Measurements from ENCODE around the gene FUT7. TPM values are rescaled to one million over a fixed set of nuclear protein-coding genes. Genes with fewer than 3 reads are reported as not detected.
A peak's percentile ranks its signal among the peaks of the same experiment; 100 is the strongest.
"Not testable (repeated sequence)": the region's sequence is repeated elsewhere in the genome, so short reads cannot be mapped to it uniquely, and the experiment has no call there.

FUT7 gene
- total RNA-seq, 1 experiment from 2014 or later, result not detected

DNA sequence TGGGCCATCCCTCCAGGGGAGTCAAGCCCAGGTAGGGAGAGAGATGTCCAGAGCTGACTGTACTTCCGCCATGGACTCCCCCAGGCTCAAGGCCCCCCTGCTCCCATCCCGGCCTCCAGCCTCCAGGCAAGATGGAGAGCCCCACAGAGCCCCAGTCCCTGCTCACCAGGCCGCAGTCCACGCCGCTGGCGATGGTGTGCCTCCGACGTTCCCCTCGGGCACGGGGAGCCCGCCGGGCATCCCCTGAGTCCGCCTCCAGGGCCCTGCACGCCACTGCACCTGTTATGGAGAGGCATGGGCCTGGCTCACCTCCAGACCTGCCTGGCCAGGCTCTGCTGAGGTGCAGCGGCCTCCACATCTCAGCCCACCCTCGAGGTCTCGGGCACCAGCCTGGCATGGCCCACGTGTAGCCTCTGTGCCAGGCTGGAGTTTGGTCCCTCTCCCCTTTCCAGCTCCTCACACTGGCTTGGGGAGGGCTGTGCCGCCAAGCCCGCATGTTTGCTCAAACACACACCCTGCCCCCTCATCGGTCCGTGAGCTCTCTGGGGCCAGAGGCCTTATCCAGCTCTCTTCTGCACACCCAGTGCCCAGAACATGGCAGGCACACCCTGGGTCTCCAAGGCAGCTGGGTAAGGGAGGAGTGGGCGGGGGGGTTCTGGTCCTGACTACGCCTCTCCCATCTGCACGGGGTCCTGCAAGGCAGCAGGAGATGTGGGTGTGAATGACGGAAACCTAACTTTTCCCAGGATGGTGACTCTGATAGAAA, 34.4 kb upstream of the FUT7 start:
- DNase-seq (ENCODE audit: low spot score), result no peak

GRCh38 chr9:137065336-137065967, 33.6 kb upstream of the FUT7 start:
- no peak for DNase-seq (ENCODE audit: low spot score)

DNA sequence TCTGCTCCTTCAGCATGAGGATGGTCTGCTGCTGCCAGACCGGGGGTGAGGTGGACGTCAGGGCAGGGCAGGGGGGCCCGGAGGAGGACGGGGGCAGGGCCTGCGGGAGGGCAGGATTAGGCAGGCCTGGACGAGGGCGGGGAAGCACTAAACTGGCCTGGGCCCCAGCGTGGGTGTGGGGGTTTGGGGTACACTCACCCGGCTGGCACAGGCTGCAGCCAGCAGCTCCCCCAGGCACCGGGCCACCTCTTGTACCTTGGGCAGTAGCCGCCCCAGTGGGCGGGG, 32.9 kb upstream of the FUT7 start:
- no peak for DNase-seq (ENCODE audit: low spot score)

DNA sequence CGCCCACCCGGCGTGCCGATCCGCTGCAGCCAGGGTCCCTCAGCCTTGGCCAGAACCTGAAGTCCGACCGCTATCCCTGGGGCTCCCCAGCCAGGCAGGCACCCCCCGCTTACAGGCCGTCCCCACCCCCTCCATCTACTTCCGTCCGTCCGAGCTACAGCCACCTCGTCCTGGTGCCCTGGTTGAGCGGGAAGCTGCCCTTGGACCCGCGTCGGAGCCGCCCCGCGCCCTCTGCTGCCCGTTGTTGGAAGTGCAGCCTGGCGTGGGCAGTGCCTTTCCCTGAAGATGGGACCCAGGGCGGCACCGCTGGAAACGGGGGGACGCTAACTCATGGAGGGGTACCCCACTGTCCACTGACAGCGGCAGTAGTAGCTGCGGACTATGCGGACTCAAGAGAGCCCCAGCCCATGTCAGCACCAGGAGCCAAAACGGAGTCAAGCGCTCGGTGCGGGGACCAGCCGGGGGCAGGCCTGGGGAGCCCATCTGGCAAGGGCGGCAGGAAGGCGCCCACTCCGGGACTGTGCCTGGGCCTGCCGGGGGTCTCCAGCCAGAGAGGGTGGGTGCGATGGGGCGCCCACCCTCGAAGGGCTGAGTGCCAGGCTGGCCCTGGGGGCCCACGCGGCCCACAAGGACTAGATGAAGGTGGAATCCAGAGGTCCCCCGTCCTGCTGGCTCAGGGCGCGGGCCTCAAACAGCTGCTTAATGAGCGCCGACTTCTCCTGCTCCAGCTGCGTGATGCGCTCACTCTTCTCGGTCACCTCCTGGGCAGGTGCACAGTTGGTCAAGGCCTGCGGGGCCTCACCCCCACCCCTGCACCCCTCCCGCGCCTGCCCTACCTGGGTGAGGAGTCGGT, 32.4 kb upstream of the FUT7 start:
- peak; percentile 43 for DNase-seq (ENCODE audit: low spot score)

- no peak for DNase-seq (ENCODE audit: low spot score)
Measured at GRCh38 chr9:137063311-137064026, 31.6 kb upstream of the FUT7 start.

GRCh38 chr9:137062798-137063197, 30.9 kb upstream of the FUT7 start:
- not testable (repeated sequence) for DNase-seq (ENCODE audit: low spot score)

- no peak for DNase-seq (ENCODE audit: low spot score)
Measured at GRCh38 chr9:137062384-137062783, 30.5 kb upstream of the FUT7 start.

DNA sequence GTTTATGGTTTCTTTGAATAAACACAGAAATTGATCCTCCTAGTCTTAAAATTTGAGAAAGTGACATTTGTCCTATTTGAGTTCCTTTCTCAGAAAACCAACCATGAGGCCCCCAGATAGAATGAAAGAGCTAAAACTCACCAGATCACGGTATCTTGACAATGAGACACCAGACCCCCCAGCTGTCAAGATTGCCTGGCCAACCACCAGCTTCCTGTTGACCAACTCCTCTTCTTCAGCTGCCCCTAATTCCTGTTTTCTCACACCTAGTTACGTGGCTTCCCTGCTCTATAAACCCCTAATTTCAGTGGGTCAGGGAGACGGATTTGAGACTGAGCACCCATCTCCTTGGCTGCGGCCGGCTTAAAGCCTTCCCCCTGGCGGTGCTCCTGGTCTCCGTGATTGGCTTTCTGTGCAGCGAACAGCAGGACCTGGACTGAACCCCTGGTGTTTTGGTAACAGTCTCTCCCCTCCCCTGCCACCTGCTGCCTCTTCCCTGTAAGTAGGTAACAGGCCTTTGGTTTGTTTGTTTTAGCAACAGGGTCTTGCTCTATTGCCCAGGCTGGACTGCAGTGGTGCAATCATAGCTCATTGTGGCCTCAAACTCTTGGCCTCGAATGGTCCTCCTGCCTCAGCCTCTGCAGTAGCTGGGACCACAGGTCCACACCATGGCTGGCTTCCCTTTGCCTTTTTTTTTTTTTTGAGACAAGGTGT, 26.8 kb upstream of the FUT7 start:
- no peak for DNase-seq (ENCODE audit: low spot score)

DNA sequence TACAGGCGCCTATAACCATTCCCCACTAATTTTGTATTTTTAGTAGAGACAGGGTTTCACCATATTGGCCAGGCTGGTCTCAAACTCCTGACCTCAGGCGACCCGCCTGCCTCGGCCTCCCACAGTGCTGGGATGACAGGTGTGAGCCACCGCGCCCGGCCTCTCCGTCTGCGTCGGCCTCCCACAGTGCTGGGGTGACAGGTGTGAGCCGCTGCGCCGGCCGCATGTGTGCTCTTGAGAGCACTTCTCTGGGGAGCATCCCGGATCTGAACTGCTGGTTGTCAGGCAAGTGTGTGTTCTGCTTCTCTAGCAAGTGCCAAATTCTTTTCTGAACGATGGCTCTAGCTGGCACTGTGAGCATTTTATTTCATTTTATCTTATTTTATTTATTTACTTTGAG, 25.7 kb upstream of the FUT7 start:
- no peak for DNase-seq (ENCODE audit: low spot score)

DNA sequence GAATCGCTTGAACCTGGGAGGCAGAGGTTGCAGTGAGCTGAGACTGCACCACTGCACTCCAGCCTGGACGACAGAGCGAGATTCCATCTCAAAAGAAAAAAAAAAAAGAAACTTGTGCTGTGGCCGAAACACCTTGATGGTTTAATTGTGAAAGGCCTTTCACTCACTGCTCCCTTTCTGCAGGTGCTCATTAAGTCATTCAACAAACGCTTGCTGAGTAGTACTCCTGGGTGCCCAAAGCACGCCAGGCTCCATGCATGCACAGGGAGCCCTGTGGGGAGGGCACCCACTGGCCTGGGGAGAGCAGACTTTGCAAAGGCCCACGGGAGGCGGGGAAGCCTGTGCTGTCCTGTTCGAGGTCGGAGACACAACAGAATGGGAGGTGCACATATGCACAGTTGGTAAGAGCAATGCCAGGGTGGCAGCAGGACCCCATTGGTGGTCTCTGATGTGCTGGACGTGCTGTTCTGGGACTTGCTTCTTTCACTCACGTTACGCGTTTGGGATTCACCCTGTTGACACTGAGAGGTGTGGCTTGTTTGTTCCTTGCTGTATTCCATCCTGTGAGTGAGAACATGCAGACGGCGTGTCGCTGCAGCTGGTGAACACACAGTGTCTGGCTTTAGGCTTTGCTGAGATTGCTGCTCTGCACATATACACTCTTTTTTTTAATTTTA, 25.0 kb upstream of the FUT7 start:
- no peak for DNase-seq (ENCODE audit: low spot score)

GRCh38 chr9:137055385-137056364, 23.8 kb upstream of the FUT7 start:
- DNase-seq (ENCODE audit: low spot score), result peak; percentile 42

GRCh38 chr9:137054932-137055384, 23.1 kb upstream of the FUT7 start:
- no peak for DNase-seq (ENCODE audit: low spot score)

GRCh38 chr9:137053944-137054931, 22.4 kb upstream of the FUT7 start, which contains the start of gene ENTPD2:
Gene ENTPD2, minus strand, starts transcription at chr9:137054061. Its CDS starts 64 bp downstream, at chr9:137053997.
- DNase-seq (ENCODE audit: low spot score), result no peak

- DNase-seq (ENCODE audit: low spot score), result no peak
Measured at GRCh38 chr9:137052998-137053943, 21.4 kb upstream of the FUT7 start.

GRCh38 chr9:137052293-137052692, 20.4 kb upstream of the FUT7 start:
- no peak for DNase-seq (ENCODE audit: low spot score)

DNA sequence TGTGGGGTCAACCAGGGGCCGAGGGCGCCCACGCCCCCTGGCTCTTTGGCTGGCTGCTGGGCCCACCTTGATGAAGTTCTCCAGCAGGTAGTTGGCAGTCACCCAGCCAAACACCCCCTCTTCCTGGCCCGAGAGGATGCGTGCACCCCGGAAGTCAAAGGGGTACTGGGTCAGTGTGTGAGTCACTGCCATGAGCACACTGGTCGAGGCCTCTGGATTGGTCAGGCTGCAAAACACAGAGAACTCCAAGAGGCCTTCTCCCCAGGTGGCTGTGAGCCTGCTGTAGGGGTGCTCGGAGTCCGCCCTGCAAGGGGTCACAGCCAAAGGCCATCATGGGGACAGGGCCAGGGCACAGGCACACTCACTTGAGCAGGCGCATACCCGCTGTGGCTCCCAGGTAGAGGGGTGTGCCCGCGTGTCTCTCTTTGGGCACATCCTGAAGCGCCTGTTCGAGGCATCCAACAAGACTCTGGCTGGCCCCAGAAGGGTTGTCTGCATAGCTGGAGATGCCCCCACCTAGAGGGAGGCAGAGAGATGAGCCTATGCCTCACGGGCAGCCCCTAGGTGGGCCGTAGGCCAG, 19.3 kb upstream of the FUT7 start:
- no peak for DNase-seq (ENCODE audit: low spot score)

GRCh38 chr9:137050570-137050969, 18.7 kb upstream of the FUT7 start:
- DNase-seq (ENCODE audit: low spot score), result no peak
